ENCODE measurements around the gene SYTL2.

GRCh38 chr11:85848556-85848955 is 37.6 kb upstream of the SYTL2 start:
- TF ChIP-seq CTCF (IDR thresholded peaks at IDR 0.05): no peak
- TF ChIP-seq POLR2AphosphoS5 (IDR thresholded peaks at IDR 0.05): no peak
- TF ChIP-seq EP300 (IDR thresholded peaks at IDR 0.05): no peak
